Measurements from ENCODE around the gene SRGAP2C.
"Not testable (repeated sequence)": the region's sequence is repeated elsewhere in the genome, so short reads cannot be mapped to it uniquely, and the experiment has no call there.

Gene SRGAP2C

DNA sequence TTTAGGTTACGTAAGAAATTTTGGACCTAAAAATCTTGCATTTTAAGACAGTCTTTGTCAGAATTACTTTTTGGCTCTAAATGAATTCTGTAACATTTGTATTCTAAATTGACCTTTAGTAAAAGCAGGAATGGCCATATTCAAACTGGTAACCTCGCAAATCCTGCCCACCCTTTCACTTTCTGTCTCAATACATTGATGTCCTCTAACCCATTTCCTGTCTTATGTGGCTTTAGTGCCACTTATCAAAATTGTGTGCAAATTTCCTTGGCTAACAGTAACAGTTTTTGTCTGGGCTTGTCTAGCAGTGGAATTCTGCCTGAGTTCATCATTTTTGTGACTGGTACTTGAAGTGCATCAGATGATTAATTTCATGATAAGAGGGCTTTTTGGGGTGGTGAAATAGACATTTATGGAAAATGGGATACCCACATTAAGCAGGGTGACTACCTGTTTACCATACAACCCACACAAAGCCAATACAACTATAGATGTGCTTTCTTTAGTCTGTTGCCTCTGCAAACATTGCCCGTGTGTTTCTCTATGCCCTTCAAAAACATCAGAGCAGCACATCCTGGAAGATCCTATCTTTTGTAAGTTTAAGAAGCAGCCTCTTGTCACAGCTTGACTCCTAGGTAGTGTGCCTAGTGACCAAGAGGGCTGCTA is 205.3 kb downstream of the SRGAP2C start:
- DNase-seq: not testable (repeated sequence)

DNA sequence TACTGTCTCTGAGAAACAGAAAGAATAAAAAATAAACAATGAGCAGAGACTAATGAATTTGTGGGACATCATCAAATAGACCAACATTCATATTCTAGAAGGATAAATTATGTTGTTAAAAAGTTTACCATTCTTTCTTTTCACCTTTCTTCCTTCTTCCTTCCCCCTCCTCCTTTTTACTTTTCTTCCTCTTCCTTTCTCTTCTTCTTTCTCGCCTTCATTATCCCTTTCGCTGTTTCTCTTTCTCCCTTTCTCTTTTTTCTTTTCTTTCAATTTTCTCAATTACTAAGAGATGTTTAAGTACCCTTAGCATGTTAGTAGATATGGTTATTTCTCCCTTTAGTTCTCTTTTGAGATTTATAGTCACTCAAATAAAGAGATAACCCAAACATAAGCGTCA is 207.4 kb downstream of the SRGAP2C start:
- not testable (repeated sequence) for DNase-seq

DNA sequence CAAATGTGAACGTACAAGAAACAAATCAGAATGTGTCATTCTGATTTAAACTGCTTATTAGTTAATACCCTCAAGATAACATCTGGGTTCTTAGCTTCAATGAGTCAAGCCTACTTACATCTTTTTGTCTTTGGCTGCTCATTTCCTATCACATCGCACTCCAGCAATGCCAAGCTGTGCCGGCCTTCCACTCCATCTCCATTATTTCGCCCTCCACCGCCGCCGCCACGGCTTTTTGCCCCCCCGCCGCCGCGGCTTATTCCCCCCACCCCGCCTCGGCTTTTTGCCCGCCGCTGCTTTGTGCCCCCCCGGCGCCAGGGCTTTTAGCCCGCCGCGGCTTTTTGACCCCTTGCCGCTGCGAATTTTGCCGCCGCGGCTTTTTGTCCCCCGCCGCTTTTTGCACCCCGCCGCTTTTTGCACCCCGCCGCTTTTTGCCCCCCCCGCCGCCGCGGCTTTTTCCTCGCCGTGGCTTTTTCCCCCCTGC is 211.0 kb downstream of the SRGAP2C start:
- DNase-seq: not testable (repeated sequence)

DNA sequence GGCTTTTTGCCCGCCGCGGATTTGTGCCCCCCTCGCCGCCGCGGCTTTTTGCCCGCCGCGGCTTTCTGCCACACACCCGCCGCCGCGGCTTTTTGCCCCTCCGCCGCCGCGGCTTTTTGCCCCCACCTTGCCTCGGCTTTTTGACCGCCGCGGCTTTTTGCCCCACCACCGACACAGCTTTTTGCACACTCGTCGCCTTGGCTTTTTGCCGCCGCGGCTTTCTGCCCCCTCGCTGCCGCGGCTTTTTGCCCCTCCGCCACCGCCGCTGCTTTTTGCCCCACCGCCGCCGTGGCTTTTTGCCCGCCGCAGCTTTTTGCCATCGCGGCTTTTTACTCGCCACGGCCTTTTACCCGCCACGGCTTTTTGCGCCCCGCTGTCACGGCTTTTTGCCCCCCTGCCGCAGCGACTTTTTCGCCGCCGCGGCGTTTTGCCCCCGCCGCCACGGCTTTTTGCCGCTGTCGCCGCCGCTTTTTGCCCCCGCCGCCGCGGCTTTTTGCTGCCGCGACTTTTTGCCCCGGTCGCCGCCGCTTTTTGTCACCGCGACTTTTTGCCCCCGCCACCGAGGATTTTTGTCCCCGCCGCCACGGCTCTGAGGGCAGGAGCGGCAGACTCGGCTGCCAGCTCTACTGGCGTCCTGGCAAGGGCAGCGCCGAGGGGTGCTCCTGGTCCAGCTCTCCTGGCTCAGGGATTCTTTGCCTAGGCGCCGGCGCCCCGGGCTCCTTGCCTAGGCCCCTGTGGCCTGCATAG is 211.7 kb downstream of the SRGAP2C start:
- DNase-seq: peak; percentile 36 to 43

DNA sequence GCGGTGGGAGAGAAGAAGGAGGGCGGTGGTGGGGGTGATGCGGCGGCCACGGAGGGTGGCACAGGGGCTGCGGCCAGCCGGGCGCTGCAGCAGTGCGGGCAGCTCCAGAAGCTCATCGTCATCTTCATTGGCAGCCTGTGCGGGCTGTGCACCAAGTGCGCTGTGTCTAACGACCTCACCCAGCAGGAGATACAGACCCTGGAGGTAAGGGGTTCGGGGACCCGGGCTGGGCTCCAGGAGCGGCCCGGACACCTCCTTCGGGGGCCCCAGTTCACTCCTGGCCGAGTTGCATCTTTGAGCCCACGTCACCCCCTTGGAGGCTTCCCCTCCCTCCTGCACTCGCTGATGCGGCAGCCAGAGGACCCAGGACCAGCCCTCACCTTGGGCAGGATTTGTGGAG is 212.3 kb downstream of the SRGAP2C start:
- not testable (repeated sequence) for DNase-seq

DNA sequence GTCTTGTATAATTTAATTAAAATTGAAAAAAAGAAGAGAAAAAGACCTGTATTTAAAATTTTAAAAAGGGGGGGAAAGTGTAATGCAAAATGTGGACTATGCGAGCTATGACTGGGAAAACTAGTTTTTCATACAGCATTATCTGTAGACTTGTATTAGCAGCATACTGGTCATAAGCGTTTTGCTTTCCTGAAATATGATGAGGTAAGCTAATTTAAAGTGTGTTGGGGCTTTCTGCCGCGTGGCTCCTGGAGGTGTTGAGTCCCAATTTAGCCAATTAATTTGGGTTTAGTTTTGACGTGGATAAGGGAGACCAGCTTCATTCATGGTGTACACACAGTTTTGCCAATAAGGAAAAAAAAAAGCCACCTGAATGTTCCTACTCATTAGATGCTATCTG is 214.4 kb downstream of the SRGAP2C start:
- DNase-seq: not testable (repeated sequence)

DNA sequence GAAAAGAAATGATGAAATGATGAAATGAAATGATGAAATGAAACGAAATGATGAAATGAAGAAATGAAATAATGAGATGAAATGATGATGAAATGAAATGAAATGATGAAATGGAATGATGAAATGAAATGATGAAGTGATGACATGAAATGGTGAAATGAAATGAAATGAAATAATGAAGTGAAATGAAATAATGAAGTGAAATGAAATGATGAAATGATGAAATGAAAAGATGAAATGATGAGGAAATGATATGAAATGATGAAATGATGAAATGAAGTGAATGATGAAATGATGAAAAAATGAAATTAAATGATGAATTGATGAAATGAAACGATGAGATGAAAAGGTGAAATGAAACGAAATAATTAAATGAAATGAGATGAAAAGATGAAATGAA is 215.3 kb downstream of the SRGAP2C start:
- not testable (repeated sequence) for DNase-seq

DNA sequence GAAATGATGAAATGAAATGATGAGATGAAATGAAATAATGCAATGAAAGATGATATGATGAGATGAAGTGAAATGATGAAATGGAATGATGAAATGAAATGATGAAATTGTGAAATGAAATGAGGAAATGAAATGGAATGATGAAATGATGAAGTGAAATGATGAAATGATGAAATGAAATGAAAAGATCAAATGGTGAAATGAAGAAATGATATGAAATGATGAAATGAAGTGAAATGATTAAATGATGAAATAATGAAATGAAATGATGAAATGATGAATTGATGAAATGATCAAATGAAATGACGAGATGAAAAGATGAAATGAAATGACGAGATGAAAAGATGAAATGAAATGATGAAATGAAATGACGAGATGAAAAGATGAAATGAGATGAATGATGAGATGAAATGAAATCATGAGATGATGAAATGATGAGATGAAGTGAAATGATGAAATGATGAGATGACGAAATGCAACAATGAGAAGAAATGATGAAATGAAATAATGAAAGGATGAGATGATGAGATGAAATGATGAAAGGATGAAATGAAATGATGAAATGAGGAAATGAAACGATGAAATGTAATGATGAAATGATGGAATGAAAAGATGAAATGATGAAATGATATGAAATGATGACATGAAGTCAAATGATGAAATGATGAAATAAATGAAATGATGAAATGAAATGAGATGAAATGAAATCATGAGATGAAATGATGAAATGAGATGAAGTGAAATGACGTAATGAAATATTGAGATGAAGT is 216.0 kb downstream of the SRGAP2C start:
- not testable (repeated sequence) for DNase-seq

DNA sequence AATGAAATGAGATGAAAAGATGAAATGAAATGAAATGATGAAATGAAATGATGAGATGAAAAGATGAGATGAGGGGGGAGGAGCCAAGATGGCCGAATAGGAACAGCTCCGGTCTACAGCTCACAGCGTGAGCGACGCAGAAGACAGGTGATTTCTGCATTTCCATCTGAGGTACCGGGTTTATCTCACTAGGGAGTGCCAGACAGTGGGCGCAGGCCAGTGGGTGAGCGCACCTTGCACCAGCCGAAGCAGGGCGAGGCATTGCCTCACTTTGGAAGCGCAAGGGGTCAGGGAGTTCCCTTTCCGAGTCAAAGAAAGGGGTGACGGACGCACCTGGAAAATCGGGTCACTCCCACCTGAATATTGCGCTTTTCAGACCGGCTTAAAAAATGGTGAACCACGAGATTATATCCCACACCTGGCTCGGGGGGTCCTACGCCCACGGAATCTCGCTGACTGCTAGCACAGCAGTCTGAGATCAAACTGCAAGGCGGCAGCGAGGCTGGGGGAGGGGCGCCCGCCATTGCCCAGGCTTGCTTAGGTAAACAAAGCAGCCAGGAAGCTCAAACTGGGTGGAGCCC is 216.7 kb downstream of the SRGAP2C start:
- DNase-seq: peak in 1 of 2 experiments; percentile 22

DNA sequence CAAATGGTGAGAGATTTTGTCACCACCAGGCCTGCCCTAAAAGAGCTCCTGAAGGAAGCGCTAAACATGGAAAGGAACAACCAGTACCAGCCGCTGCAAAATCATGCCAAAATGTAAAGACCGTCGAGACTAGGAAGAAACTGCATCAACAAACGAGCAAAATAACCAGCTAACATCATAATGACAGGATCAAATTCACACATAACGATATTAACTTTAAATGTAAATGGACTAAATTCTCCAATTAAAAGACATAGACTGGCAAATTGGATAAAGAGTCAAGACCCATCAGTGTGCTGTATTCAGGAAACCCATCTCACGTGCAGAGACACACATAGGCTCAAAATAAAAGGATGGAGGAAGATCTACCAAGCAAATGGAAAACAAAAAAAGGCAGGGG is 218.5 kb downstream of the SRGAP2C start:
- DNase-seq: not testable (repeated sequence)

DNA sequence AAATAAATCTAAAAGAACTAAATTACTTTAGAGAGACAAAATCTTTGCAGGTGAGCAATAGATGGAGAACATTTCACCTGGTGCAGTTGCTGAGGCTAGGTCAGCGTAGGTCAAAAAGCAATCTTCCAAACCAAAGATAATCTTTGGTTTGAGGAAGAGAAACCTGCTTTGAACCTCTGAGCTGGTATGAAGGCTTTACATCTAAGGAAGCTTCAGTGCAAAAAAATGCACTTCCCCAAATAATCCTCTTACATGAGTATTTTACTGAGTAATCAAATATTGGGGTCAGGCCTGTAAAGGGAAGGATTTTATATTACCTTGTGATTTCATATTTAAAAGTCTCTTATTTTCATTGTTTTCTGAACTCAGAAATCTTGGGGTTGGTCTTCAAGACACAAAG is 223.6 kb downstream of the SRGAP2C start:
- no peak for DNase-seq

DNA sequence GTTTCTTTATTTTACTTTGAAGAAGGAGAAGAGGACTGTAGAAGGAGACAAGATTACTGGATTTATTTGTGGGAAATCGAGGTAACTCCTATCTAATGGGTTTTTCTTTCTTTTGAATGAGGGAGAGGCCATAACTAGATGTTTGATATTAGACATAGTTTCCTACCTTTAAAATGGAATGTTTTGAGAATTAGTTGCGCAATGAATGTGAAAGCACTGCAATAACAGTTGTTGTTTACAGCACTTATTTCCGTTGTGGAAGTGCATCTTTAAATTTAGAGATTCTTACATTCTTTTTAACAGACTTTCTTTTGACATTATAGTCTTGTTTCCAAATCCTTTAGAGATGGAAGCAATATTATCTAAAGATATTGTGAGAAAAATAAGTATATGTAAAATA is 229.0 kb downstream of the SRGAP2C start:
- no peak for DNase-seq

DNA sequence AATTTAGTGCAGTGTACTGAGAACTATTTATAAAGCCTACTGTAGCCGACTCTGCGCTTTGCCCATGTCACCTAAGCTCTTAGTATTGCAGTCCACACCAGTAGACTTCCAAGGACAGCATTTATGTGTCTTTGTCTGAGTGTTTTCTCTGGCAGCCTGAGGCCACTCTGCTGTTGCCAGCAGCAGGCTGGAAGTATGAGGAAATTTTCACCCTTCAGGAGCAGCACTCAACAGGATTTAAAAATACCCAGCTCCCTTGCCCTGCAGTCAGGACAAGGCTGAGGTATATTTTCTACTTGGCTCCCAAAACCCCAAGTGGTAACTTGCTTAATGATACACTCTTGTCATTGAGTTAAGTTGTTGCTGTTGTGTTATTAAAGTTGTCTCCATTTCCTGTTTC is 230.1 kb downstream of the SRGAP2C start:
- DNase-seq: no peak

DNA sequence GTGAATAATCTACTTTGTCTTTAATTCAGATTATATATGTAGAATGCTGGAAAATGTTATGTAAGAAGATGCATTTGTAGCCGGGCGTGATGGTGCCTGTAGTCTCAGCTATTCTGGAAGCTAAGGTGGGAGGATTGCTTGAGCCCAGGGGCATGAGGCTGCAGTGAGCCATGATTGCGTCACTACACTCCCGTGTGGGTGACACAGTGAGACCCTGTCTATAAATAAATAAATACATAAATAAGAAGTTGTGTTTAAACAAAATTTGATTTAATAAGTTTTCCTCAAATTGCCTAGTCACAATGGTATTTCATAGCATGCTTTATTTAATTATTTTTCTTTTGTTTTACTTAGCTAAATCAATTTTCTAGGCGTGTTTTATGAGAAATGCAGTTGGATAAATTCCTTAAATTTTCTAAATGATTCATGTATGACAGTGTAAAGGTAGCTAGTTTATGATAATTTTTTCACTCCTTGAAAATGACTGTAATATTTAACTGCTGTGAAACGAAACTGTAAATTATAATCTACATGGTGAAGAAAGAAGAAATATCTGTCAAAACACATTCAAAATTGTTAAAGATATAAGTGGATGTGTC is 232.6 kb downstream of the SRGAP2C start:
- DNase-seq: no peak

DNA sequence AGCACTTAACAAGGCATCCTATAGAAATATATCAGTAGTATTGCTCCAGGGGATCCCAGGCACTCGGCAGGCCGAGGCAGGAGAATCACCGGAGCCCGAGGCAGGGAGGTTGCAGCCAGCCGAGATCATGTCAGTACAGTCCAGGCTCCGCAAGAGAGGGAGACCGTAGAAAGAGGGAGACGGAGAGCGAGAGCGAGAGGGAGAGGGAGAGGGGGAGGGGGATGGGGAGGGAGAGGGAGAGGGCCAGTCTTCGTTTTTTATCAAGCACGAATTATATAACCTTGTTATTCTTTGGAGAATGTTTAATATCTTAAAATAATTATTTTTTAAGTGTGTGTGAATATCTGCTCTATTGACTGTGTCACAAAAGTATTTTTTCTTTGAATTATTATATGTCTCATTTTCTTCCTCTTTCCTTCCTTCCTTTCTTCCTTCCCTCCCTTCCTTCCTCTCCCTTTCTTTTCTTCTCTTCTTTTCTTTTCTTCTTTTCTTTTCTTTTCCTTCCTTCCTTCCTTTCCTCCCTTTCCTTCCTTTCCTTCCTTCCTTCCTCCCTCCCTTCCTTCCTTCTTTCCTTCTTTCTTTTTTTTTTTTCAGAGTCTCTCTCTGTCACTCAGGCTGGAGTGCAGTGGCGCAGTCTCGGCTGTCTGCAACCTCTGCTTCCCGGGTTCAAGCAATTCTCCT is 233.7 kb downstream of the SRGAP2C start:
- no peak for DNase-seq

DNA sequence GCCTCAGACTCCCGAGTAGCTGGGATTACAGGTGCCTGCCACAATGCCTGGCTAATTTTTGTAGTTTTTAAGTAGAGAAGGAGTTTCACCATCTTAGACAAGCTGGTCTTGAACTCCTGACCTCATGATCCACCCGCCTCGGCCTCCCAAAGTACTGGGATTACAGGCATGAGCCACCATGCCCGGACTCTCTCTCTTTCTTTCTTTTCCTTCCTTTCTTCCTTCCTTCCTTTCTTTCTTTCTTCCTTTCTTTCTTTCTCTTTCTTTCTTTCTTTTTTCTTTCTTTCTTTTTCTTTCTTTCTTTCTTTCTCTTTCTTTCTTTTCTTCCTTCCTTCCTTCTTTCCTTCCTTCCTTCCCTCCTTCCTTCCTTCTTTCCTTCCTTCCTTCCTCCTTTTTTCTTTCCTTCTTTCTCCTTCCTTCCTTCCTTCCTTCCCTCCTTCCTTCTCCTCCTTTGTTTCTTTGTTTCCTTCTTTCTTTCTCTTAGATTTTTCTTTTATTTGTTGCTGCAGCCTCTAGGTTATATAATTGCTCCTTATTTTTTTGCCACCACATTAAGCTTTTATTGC is 234.4 kb downstream of the SRGAP2C start:
- DNase-seq: not testable (repeated sequence)

DNA sequence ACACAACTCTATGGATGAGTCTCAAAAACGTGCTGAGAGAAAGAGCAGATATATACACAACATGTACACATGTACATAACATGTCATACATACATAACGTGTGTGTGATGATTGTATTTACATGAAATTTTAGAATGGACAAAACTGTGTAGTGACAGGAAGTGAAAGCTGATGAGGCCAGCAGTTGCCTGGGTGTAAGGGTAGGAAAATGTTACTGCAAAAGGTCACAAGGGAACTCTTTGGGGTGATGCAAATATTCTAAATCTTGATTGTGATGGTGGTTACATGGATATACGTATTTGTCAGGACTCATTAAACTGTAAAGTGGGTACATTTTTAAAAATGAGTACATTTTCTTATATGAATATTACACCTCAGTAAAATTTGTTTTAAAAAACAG is 236.7 kb downstream of the SRGAP2C start:
- not testable (repeated sequence) for DNase-seq

DNA sequence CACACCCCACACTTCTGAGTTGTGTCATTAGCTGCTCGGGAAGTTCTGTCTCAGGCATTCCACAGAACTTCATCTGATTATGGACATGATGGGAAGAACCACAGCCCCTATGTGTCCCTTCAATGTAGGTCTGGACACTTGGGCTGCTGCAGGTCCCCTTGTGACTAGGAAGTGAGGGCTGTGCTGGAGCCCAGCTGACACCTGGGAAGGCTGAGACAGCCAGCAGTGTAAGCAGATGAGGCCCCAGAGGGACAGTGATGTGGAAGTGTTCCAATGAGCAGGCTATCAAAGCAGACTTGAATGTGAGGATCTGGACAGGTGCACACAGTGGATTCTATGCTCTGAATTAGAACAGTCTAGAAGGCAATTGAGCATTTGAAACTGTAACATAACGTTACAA is 239.2 kb downstream of the SRGAP2C start:
- not testable (repeated sequence) for DNase-seq

DNA sequence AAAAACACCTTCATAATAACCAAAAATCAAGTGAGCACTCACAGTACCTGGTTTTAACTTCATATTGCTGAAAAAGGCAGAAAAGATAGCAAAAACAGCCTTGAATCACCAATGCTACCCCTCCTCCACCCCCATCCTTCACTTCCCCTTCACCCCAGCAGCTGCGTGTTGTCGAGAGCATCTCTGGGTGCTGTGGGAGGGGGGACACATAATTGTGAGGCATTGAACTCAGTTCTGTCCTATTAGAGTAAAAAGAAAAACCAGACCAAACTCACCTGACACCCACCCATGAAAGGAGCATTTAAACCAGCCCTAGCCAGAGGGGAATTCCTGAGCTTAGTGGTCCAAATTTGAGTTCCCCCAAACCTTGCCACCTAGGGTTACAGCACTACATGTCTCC is 248.7 kb downstream of the SRGAP2C start:
- DNase-seq: not testable (repeated sequence)

DNA sequence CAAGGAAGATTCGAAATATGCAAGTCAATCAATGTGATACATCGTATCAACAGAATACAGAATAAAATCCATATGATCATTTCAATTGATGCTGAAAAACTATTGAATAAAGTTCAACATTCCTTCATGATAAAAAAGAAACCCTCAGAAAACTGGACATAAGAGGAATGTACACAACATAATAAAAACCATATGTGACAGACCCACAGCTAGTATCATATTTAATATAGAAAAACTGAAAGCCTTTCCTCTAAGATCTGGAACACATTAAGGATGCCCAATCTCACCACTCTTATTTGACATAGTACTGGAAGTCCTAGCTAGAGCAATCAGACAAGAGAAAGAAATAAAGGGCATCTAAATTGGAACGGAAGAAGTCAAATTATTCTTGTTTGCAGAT is 254.1 kb downstream of the SRGAP2C start:
- DNase-seq: not testable (repeated sequence)

DNA sequence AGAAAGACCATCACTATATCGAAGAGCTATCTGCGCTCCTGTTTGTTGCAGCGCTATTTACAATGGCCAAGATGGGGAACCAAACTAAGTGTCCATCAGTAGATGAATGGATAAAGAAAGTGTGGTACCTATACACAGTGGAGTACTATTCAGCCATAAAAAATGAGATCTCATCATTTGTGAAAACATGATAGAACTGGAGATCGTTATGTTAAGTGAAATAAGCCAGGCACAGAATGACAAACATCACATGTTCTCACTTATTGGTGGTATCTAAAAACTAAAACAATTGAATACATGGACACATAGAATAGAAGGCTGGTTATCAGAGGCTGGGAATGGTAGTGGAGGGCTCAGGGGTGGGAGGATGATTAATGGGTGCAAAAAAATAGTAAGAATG is 256.2 kb downstream of the SRGAP2C start:
- DNase-seq: no peak

Data from activated T-cell treated with anti-CD3 and anti-CD28 coated beads, Interleukin-2, amount 50 U/mL, for 48 hours (primary cell).